Mesothelial cell of epicardium (in vitro differentiated cells): ENCODE measurements around the gene ZNF791. TPM values are rescaled to one million over a fixed set of nuclear protein-coding genes. Genes with fewer than 3 reads are reported as not detected.

Source experiments
- DNase-seq, 2 experiments: peaks; one replicate each; pipeline ENCODE4 v3.0.0; 2021; ENCODE audit warnings: low spot score in 2 of 2; ENCODE audit not compliant: unreplicated experiment in 2 of 2
- H3K27ac Mint-ChIP-seq: 2 replicates; pipeline ENCODE4 v1.8.0; 2021; ENCODE audit warnings: mixed read lengths
- H3K27me3 Mint-ChIP-seq: 2 replicates; pipeline ENCODE4 v1.8.0; 2021; ENCODE audit warnings: low read depth, mixed read lengths
- H3K36me3 Mint-ChIP-seq: 2 replicates; pipeline ENCODE4 v1.8.0; 2021; ENCODE audit warnings: mixed read lengths
- H3K4me1 Mint-ChIP-seq: 2 replicates; pipeline ENCODE4 v1.8.0; 2021; ENCODE audit warnings: mixed read lengths
- H3K4me3 Mint-ChIP-seq: 2 replicates; pipeline ENCODE4 v1.8.0; 2021; ENCODE audit warnings: mild to moderate bottlenecking, moderate library complexity, mixed read lengths
- H3K9me3 Mint-ChIP-seq: 2 replicates; pipeline ENCODE4 v1.8.0; 2021; ENCODE audit warnings: mixed read lengths
- total RNA-seq: library from RNA; stranded (reverse); gene quantifications from 3 replicates; pipeline ENCODE4 v1.2.1, GENCODE V29; 2021
- TF ChIP-seq, protein P1 (sequence below): fragments of 200-600 bp; sonication (generic); IDR thresholded peaks from one replicate; pipeline ENCODE4 v1.5.0; 2021; ENCODE audit warnings: antibody characterized with exemption; ENCODE audit not compliant: unreplicated experiment

Gene ZNF791
- total RNA-seq, 1 donor from 2014 or later, result 27.0 TPM

- H3K4me3 Mint-ChIP-seq, result peak overlapping the region; percentile 99
- peaks cover 3% of the 10 kb centered on the region for H3K36me3 Mint-ChIP-seq
- DNase-seq, result no peak
Observed at GRCh38 chr19:12665671-12666264, 55.0 kb downstream of the ZNF791 start.

DNA sequence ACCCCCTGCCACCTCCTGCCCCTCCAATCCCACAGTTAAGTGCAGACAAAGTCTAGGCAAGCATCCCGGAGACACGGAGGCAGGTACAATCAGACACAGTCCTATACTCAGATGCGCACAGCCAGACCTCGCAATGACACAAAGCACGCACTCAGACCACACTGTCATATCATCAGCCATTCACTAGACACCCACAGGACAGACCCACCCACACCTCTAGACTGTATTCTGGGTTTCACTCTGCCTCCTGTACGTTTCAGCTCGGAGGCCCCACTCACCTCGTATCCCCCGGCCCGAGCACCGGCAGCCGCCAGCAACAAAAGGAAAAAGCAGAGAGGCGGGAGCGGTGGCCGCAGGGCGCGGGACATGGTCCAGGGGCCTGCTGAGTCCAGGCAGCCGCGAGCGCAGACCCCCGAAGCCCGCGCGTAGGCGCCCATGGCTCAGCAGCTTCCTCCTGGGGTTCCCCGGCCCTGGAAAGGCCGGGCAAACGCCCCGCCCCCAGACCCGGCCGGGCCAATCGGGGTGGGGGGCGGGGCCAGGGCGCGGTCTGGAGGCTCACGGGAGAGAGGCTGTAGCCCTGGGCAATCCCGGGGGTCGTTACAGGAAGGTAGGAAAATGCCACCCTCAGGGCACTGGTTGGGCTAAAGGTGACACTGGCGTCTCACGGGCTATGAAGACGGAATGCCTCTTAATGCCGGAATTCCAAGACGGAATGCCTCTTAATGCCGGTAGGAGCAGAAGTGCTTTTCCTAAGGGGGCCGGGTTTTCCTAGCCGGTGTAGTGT is 55.7 kb downstream of the ZNF791 start, which contains the start of the genes MAN2B1 and WDR83:
MAN2B1 (minus strand) TSS at position 478 of the 784 bp plus-strand sequence; CDS start at position 437, 41 bp downstream.
WDR83 (plus strand) TSS at position 543 of the 784 bp plus-strand sequence. CDS start 2,984 bp downstream, outside the sequence.
- TF ChIP-seq, protein P1, sequence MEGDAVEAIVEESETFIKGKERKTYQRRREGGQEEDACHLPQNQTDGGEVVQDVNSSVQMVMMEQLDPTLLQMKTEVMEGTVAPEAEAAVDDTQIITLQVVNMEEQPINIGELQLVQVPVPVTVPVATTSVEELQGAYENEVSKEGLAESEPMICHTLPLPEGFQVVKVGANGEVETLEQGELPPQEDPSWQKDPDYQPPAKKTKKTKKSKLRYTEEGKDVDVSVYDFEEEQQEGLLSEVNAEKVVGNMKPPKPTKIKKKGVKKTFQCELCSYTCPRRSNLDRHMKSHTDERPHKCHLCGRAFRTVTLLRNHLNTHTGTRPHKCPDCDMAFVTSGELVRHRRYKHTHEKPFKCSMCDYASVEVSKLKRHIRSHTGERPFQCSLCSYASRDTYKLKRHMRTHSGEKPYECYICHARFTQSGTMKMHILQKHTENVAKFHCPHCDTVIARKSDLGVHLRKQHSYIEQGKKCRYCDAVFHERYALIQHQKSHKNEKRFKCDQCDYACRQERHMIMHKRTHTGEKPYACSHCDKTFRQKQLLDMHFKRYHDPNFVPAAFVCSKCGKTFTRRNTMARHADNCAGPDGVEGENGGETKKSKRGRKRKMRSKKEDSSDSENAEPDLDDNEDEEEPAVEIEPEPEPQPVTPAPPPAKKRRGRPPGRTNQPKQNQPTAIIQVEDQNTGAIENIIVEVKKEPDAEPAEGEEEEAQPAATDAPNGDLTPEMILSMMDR, result no peak
- peaks cover 3% of the 10 kb centered on the region for H3K36me3 Mint-ChIP-seq
- DNase-seq, result peak; percentile 71 to 81
- peaks cover 41% of the 10 kb centered on the region for H3K4me1 Mint-ChIP-seq
- H3K9me3 Mint-ChIP-seq, result no peaks in the 10 kb centered on the region
- H3K27me3 Mint-ChIP-seq, result no peaks in the 10 kb centered on the region
- H3K4me3 Mint-ChIP-seq, result peak within 1 kb of the TSS; percentile 99
- H3K27ac Mint-ChIP-seq, result peak within 1 kb of the TSS; percentile 95

More at GRCh38 chr19:12665671-12666264, 55.0 kb downstream of the ZNF791 start:
- no peaks in the 10 kb centered on the region for H3K9me3 Mint-ChIP-seq
- peaks cover 41% of the 10 kb centered on the region for H3K4me1 Mint-ChIP-seq
- H3K27me3 Mint-ChIP-seq, result no peaks in the 10 kb centered on the region
- TF ChIP-seq, protein P1, result no peak
- peak overlapping the region; percentile 95 for H3K27ac Mint-ChIP-seq

- H3K27ac Mint-ChIP-seq, result peak overlapping the region; percentile 93
- H3K36me3 Mint-ChIP-seq, result peaks cover 7% of the 10 kb centered on the region
- TF ChIP-seq, protein P1, result no peak
- H3K27me3 Mint-ChIP-seq, result no peaks in the 10 kb centered on the region
- no peak for DNase-seq
- peak overlapping the region; percentile 99 for H3K4me3 Mint-ChIP-seq
- peaks cover 42% of the 10 kb centered on the region for H3K4me1 Mint-ChIP-seq
- no peaks in the 10 kb centered on the region for H3K9me3 Mint-ChIP-seq
Observed at GRCh38 chr19:12667731-12668302, 57.1 kb downstream of the ZNF791 start.

GRCh38 chr19:12668346-12668745 is 57.6 kb downstream of the ZNF791 start:
- Mint-ChIP-seq H3K4me3 (peak overlapping the region; percentile 99), H3K9me3 (no peaks in the 10 kb centered on the region), H3K4me1 (peaks cover 42% of the 10 kb centered on the region), H3K27me3 (no peaks in the 10 kb centered on the region), H3K36me3 (peaks cover 4% of the 10 kb centered on the region), H3K27ac (peak overlapping the region; percentile 100)
- no peak for DNase-seq
- TF ChIP-seq, protein P1, result no peak

- H3K4me1 Mint-ChIP-seq, result peaks cover 42% of the 10 kb centered on the region
- peak overlapping the region; percentile 99 for H3K4me3 Mint-ChIP-seq
- peak overlapping the region; percentile 100 for H3K27ac Mint-ChIP-seq
- peak in 1 of 2 experiments; percentile 65 for DNase-seq
- H3K9me3 Mint-ChIP-seq, result no peaks in the 10 kb centered on the region
- TF ChIP-seq, protein P1, result no peak
- peaks cover 6% of the 10 kb centered on the region for H3K36me3 Mint-ChIP-seq
- no peaks in the 10 kb centered on the region for H3K27me3 Mint-ChIP-seq
Observed at GRCh38 chr19:12668932-12669269, 58.2 kb downstream of the ZNF791 start.
